Adrenal gland (tissue), 12 donors: Measurements from ENCODE around the gene PCDHGB4. TPM values are rescaled to one million over a fixed set of nuclear protein-coding genes. Genes with fewer than 3 reads are reported as not detected.
"Not testable (repeated sequence)": the region's sequence is repeated elsewhere in the genome, so short reads cannot be mapped to it uniquely, and the experiment has no call there.

Experiments
- DNase-seq, 7 donors: peaks; one replicate each; pipeline ENCODE4 v3.0.0-alpha.2; 2019 to 2020
- H3K27ac ChIP-seq, 5 donors: fragments of 200-600 bp; sonication (generic) in 4 of 5; 1 replicate in 3 of 5; 2 replicates in 2 of 5; pipeline versions ENCODE4 v1.5.1 to v1.8.0; 2016 to 2020; ENCODE audit warnings: mild to moderate bottlenecking in 1 of 5
- H3K27me3 ChIP-seq: fragments of 200-600 bp; 2 replicates; pipeline ENCODE4 v1.8.0; 2021
- H3K36me3 ChIP-seq, 2 donors: fragments of 200-600 bp; replicated peaks in 1 of 2; 1 replicate in 1 of 2; 2 replicates in 1 of 2; pipeline versions ENCODE4 v1.5.1 to v1.8.0; 2018 to 2022
- H3K4me1 ChIP-seq, 2 donors: fragments of 200-600 bp; replicated peaks in 1 of 2; 1 replicate in 1 of 2; 2 replicates in 1 of 2; pipeline versions ENCODE4 v1.5.1 to v1.8.0; 2018 to 2021
- H3K4me3 ChIP-seq, 4 donors: fragments of 200-600 bp; sonication (generic) in 3 of 4; one replicate each; pipeline ENCODE4 v1.5.1; 2016 to 2018
- H3K9me3 ChIP-seq, 3 donors: fragments of 200-600 bp; sonication (generic) in 1 of 3; replicated peaks in 1 of 3; 1 replicate in 2 of 3; 2 replicates in 1 of 3; pipeline versions ENCODE4 v1.5.1 to v1.8.0; 2016 to 2021
- POLR2A ChIP-seq, 2 donors: fragments of 450-650 bp; IDR thresholded peaks; one replicate each; pipeline ENCODE4 v1.6.1; 2017; ENCODE audit warnings: antibody characterized with exemption in 2 of 2, mild to moderate bottlenecking in 2 of 2, moderate library complexity in 1 of 2
- WGBS, 4 donors: extraction: QIAGEN DNeasy Blood & Tissue Kit in 2 of 4; methylation state at CpG; one replicate each; pipeline versions ENCODE4 v1.1.5 to v1.1.7; 2013 to 2017; 5-methylcytosine and 5-hydroxymethylcytosine counted together
- intact Hi-C, 2 donors: fragments of 100-400 bp; cut with DNase I; formaldehyde crosslinking; loops; one replicate each; pipeline versions ENCODE4 v1.14.1 to v1.15.0; 2022 to 2023
- polyA plus RNA-seq, 3 donors: library from polyadenylated mRNA; stranded (reverse); fragments of 200-250 nt in 2 of 3; fragments of 350-450 nt in 1 of 3; fragmentation: Illumina TruSeq in 1 of 3; extraction: RNeasy Lipid Tissue Mini Kit (QIAGEN cat#74804) in 1 of 3; gene quantifications; one replicate each; pipeline ENCODE4 v1.2.3, GENCODE V29; 2013 to 2014
- total RNA-seq, 9 donors: library from RNA; depleted of rRNA in 4 of 9; stranded (reverse); fragments of >200 nt in 4 of 9; fragments of 120-200 nt in 1 of 9; fragmentation: NEBNext Ultra II Directional in 1 of 9; extraction: Animal tissue kit (Norgen Biotek cat#: 25700) in 1 of 9; gene quantifications; one replicate each; pipeline versions ENCODE4 v1.1.0 to v1.2.4, GENCODE V29; 2013 to 2023
- TF ChIP-seq, protein P1 (sequence below), 6 experiments: fragments of 450-650 bp in 4 of 6; fragments of 200-600 bp in 2 of 6; sonication (generic) in 1 of 6; IDR thresholded peaks; 1 replicate in 5 of 6; 2 replicates in 1 of 6; pipeline versions ENCODE4 v1.5.1 to v1.8.0; 2016 to 2021; ENCODE audit warnings: antibody characterized with exemption in 6 of 6, mild to moderate bottlenecking in 2 of 6, moderate library complexity in 1 of 6
- donor health status: healthy with polysubstance abuse.
- donor health status: Bipolar disorder and iron deficiency.
- donor health status: DM: yes; HTN: yes; CAD: no.
- donor health status: DM: no; HTN: no; CAD: no.
- donor health status: DM: no; HTN: no; CAD: no.
- donor health status: DM: yes; HTN: yes; CAD: no.

Gene PCDHGB4
- total and polyA plus RNA-seq, 12 donors = 0.27 to 9.1 (median 4.5) TPM

DNA sequence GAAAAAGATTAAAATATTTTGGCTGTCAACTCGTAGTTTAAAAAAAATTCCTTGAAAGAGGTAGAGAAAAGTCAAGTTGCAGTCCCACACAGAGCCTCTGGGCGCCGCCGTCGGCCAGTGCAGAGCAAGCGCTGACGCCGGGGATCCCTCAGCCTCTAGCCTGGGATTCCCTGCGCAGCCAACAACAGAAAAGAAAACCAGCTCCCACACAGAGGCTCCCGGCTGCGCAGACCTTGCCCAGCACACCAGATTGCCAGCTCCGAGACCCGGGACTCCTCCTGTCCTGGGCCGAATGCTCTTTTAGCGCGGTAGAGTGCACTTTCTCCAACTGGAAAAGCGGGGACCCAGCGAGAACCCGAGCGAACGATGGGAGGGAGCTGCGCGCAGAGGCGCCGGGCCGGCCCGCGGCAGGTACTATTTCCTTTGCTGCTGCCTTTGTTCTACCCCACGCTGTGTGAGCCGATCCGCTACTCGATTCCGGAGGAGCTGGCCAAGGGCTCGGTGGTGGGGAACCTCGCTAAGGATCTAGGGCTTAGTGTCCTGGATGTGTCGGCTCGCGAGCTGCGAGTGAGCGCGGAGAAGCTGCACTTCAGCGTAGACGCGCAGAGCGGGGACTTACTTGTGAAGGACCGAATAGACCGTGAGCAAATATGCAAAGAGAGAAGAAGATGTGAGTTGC lies 30.1 kb downstream of the PCDHGB4 start, which contains the start of gene PCDHGB7:
Gene PCDHGB7 (plus strand): TSS at position 184 of the 679 bp plus-strand sequence. CDS start 183 bp downstream, at position 367.
- H3K9me3 ChIP-seq = peaks cover 0 to 65% (median 8%) of the 10 kb centered on the region in 3 donors
- not testable (repeated sequence) for H3K27me3 ChIP-seq, H3K4me1 ChIP-seq, H3K36me3 ChIP-seq
- intact Hi-C loops = loop anchor here (10.0 kb wide), 4 partner anchors 103 to 193 kb away; partner anchors contain the start of gene PCDHB14 (in 1 of the 2)
- 6 to 16% (median 9%) methylated on average over 17 to 44 of the region's 47 CpGs for WGBS, 4 donors
- peak within 1 kb of the TSS in 1 of 5 donors; percentile 47 for H3K27ac ChIP-seq
- peak within 1 kb of the TSS in 2 of 4 donors; percentile 3 to 54 for H3K4me3 ChIP-seq
- DNase-seq = peak; percentile 61 to 83 (median 77)
- TF ChIP-seq, protein P1, sequence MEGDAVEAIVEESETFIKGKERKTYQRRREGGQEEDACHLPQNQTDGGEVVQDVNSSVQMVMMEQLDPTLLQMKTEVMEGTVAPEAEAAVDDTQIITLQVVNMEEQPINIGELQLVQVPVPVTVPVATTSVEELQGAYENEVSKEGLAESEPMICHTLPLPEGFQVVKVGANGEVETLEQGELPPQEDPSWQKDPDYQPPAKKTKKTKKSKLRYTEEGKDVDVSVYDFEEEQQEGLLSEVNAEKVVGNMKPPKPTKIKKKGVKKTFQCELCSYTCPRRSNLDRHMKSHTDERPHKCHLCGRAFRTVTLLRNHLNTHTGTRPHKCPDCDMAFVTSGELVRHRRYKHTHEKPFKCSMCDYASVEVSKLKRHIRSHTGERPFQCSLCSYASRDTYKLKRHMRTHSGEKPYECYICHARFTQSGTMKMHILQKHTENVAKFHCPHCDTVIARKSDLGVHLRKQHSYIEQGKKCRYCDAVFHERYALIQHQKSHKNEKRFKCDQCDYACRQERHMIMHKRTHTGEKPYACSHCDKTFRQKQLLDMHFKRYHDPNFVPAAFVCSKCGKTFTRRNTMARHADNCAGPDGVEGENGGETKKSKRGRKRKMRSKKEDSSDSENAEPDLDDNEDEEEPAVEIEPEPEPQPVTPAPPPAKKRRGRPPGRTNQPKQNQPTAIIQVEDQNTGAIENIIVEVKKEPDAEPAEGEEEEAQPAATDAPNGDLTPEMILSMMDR (IDR thresholded peaks at IDR 0.05) = peak; percentile 43 to 79 (median 64)
- TF ChIP-seq POLR2A (IDR thresholded peaks at IDR 0.05) = peak in 1 of 2 donors; percentile 18

DNA sequence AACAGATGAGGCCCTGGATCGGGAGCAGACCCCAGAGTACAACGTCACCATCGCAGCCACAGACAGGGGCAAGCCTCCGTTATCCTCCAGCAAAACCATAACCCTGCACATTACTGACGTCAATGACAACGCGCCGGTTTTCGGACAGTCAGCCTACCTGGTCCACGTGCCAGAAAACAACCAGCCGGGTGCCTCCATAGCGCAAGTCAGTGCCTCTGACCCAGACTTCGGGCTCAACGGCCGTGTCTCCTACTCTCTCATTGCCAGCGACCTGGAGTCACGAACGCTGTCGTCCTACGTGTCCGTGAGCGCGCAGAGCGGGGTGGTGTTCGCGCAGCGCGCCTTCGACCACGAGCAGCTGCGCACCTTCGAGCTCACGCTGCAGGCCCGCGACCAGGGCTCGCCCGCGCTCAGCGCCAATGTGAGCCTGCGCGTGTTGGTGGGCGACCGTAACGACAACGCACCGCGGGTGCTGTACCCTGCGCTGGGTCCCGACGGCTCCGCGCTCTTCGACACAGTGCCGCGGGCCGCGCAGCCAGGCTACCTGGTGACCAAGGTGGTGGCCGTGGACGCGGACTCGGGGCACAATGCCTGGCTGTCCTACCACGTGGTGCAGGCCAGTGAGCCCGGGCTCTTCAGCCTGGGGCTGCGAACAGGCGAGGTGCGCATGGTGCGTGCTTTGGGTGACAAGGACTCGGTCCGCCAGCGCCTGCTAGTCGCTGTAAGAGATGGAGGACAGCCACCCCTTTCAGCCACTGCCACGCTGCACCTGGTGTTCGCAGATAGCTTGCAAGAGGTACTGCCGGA lies 31.8 kb downstream of the PCDHGB4 start:
- no peak overlapping the region for H3K27ac ChIP-seq
- no peaks in the 10 kb centered on the region for H3K36me3 ChIP-seq
- no peak for DNase-seq
- peaks cover 0 to 75% (median 17%) of the 10 kb centered on the region in 3 donors for H3K9me3 ChIP-seq
- no peaks in the 10 kb centered on the region for H3K27me3 ChIP-seq
- no peaks in the 10 kb centered on the region for H3K4me1 ChIP-seq
- intact Hi-C loops = loop anchor here (10.0 kb wide), 4 partner anchors 104 to 194 kb away; partner anchors contain the start of gene PCDHB14 (in 1 of the 2)
- 24 to 44% (median 28%) methylated on average over 38 to 74 of the region's 74 CpGs for WGBS, 4 donors
- peak overlapping the region in 1 of 4 donors; percentile 4 for H3K4me3 ChIP-seq
- TF ChIP-seq, protein P1 (IDR thresholded peaks at IDR 0.05) = no peak
- no peak for TF ChIP-seq POLR2A (IDR thresholded peaks at IDR 0.05)

DNA sequence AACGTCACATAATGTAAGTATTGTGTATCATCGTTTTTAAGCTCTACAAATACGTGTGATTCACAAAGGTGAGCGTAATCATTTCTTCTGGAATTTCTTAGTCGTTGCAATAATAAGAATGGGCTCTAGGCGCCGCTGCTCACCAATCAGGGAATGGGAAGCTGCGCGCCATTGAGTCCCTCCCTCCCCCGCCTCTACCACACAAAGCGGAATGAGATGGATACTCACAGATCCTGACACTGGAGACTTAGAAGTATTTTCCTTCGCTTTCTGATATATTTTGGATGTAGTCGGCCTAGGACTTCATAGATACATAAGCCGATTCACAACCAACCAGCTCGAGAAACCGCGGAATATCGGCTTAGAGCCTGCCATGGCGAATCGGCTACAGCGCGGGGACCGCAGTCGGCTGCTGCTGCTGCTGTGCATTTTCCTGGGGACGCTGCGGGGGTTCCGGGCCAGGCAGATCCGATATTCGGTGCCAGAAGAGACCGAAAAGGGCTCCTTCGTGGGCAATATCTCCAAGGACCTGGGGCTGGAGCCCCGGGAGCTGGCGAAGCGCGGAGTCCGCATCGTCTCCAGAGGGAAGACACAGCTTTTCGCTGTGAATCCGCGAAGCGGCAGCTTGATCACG lies 33.5 kb downstream of the PCDHGB4 start, which contains the start of gene PCDHGA11:
Gene PCDHGA11 (plus strand): TSS at position 197 of the 634 bp plus-strand sequence. CDS start 177 bp downstream, at position 374.
- no peaks in the 10 kb centered on the region for H3K27me3 ChIP-seq
- intact Hi-C loops = loop anchor here in 1 of 2 donors (10.0 kb wide), 1 partner anchor 104 kb away; no protein-coding TSS in a partner anchor
- no peak within 1 kb of the TSS for H3K27ac ChIP-seq
- DNase-seq = peak in 1 of 7 donors; percentile 31
- peaks cover 0 to 86% (median 26%) of the 10 kb centered on the region in 3 donors for H3K9me3 ChIP-seq
- no peaks in the 10 kb centered on the region for H3K36me3 ChIP-seq
- peak within 1 kb of the TSS in 1 of 4 donors; percentile 40 for H3K4me3 ChIP-seq
- TF ChIP-seq POLR2A (IDR thresholded peaks at IDR 0.05) = no peak
- TF ChIP-seq, protein P1 (IDR thresholded peaks at IDR 0.05) = peak in 5 of 6 experiments; percentile 15 to 41 (median 37)
- no peaks in the 10 kb centered on the region for H3K4me1 ChIP-seq
- WGBS, 4 donors = 8 to 13% (median 10%) methylated on average over 30 to 42 of the region's 42 CpGs
